ENCODE measurements around the gene POLG. TPM values are rescaled to one million over a fixed set of nuclear protein-coding genes. Genes with fewer than 3 reads are reported as not detected.

POLG gene
- total and polyA plus RNA-seq, 7 donors, result 32.6 to 64.5 (median 52.7) TPM

- 35 to 42% (median 36%) methylated on average over 10 of the region's 10 CpGs for WGBS, 3 donors
- ATAC-seq (no peak), DNase-seq (no peak)
- TF ChIP-seq, protein P1, sequence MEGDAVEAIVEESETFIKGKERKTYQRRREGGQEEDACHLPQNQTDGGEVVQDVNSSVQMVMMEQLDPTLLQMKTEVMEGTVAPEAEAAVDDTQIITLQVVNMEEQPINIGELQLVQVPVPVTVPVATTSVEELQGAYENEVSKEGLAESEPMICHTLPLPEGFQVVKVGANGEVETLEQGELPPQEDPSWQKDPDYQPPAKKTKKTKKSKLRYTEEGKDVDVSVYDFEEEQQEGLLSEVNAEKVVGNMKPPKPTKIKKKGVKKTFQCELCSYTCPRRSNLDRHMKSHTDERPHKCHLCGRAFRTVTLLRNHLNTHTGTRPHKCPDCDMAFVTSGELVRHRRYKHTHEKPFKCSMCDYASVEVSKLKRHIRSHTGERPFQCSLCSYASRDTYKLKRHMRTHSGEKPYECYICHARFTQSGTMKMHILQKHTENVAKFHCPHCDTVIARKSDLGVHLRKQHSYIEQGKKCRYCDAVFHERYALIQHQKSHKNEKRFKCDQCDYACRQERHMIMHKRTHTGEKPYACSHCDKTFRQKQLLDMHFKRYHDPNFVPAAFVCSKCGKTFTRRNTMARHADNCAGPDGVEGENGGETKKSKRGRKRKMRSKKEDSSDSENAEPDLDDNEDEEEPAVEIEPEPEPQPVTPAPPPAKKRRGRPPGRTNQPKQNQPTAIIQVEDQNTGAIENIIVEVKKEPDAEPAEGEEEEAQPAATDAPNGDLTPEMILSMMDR (IDR thresholded peaks at IDR 0.05), result no peak
- intact Hi-C loops (cut with DNase I), result no loop called here
- no peaks in the 10 kb centered on the region for H3K4me1 ChIP-seq
- no peak overlapping the region for H3K4me3 ChIP-seq
- H3K27me3 ChIP-seq (ENCODE audit: insufficient read depth in 3 of 3, low read length in 2 of 3), result peaks cover 0 to 10% (median 1%) of the 10 kb centered on the region in 3 donors
- no peaks in the 10 kb centered on the region for H3K36me3 ChIP-seq (ENCODE audit: insufficient read depth in 1 of 2, low read depth in 1 of 2)
- H3K27ac ChIP-seq, result no peak overlapping the region
- H3K9me3 ChIP-seq, result no peaks in the 10 kb centered on the region
These were observed 12.1 kb upstream of the POLG start for GRCh38 chr15:89346516-89347231.

GRCh38 chr15:89345248-89345647, 10.6 kb upstream of the POLG start:
- H3K9me3 ChIP-seq, result no peaks in the 10 kb centered on the region
- no peaks in the 10 kb centered on the region for H3K36me3 ChIP-seq (ENCODE audit: insufficient read depth in 1 of 2, low read depth in 1 of 2)
- ATAC-seq (no peak), DNase-seq (no peak)
- H3K27ac ChIP-seq, result no peak overlapping the region
- no peak overlapping the region for H3K4me3 ChIP-seq
- TF ChIP-seq, protein P1 (IDR thresholded peaks at IDR 0.05), result no peak
- WGBS, 3 donors, result 75 to 88% (median 86%) methylated on average over 4 of the region's 4 CpGs
- intact Hi-C loops (cut with DNase I), result no loop called here
- peaks cover 0 to 10% (median 1%) of the 10 kb centered on the region in 3 donors for H3K27me3 ChIP-seq (ENCODE audit: insufficient read depth in 3 of 3, low read length in 2 of 3)
- no peaks in the 10 kb centered on the region for H3K4me1 ChIP-seq

- no peaks in the 10 kb centered on the region for H3K9me3 ChIP-seq
- no peak overlapping the region for H3K27ac ChIP-seq
- H3K27me3 ChIP-seq (ENCODE audit: insufficient read depth in 3 of 3, low read length in 2 of 3), result peaks cover 0 to 10% (median 0%) of the 10 kb centered on the region in 3 donors
- no peak for ATAC-seq
- intact Hi-C loops (cut with DNase I), result no loop called here
- 86 to 92% (median 89%) methylated on average over 3 of the region's 3 CpGs for WGBS, 3 donors
- no peak for DNase-seq
- TF ChIP-seq, protein P1 (IDR thresholded peaks at IDR 0.05), result no peak
- no peak overlapping the region for H3K4me3 ChIP-seq
- no peaks in the 10 kb centered on the region for H3K36me3 ChIP-seq (ENCODE audit: insufficient read depth in 1 of 2, low read depth in 1 of 2)
- H3K4me1 ChIP-seq, result no peaks in the 10 kb centered on the region
These were observed 8.2 kb upstream of the POLG start for GRCh38 chr15:89342840-89343239.

DNA sequence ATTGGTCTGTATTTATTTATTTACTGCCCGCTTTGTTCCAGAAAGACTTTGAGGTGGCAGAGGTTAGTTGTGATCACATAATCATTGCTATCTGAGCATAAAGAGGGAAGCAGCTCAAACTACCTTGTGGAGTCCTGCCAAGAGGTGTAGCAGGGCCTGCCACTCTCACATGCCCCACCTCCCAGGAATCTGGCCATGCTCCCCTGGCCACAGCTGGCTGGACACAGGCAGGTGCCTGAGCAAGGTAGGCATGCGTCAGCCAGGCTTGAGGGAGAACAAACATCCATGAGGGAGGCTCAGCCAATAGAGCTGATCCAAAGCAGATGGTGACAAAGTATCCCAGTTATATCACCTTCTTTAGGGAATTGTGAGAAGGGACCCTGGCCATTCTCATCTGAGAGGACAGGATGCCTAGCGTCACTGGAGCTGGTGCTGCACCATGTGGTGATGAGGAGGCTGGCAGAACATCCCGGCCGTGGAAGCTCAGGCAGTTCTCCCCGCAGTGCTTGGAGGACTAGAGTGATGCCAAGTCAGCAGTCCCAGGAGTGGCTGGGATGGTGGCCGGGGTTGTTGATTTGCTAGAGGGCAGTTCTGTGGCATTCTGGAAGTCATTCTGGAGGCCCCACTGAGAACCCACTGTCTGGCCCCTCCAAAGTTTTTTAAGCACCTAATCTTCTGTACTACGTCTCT, 6.8 kb upstream of the POLG start:
- DNase-seq (no peak), ATAC-seq (no peak)
- H3K9me3 ChIP-seq, result no peaks in the 10 kb centered on the region
- intact Hi-C loops (cut with DNase I), result no loop called here
- peaks cover 0 to 4% (median 0%) of the 10 kb centered on the region in 3 donors for H3K27me3 ChIP-seq (ENCODE audit: insufficient read depth in 3 of 3, low read length in 2 of 3)
- WGBS, 3 donors, result 63 to 68% (median 66%) methylated on average over 8 of the region's 8 CpGs
- no peak overlapping the region for H3K27ac ChIP-seq
- no peak overlapping the region for H3K4me3 ChIP-seq
- no peaks in the 10 kb centered on the region for H3K4me1 ChIP-seq
- H3K36me3 ChIP-seq (ENCODE audit: insufficient read depth in 1 of 2, low read depth in 1 of 2), result no peaks in the 10 kb centered on the region
- TF ChIP-seq, protein P1 (IDR thresholded peaks at IDR 0.05), result no peak
